H1 (cell line): Measurements from ENCODE around the gene GALR2. TPM values are rescaled to one million over a fixed set of nuclear protein-coding genes. Genes with fewer than 3 reads are reported as not detected.

Source experiments
- CTCF ChIA-PET: fragments of 300-600 bp; sonication (Branson Sonifier 250); formaldehyde crosslinking; loops from one replicate; lab custom pipeline; 2021; ENCODE audit not compliant: partially characterized antibody; lab: Charles Lee
- POLR2A ChIA-PET: fragments of 300-600 bp; sonication (Branson Sonifier 250); formaldehyde crosslinking; loops from one replicate; lab custom pipeline; 2021; ENCODE audit warnings: inconsistent platforms; ENCODE audit not compliant: partially characterized antibody; lab: Charles Lee
- DNase-seq, 2 experiments: peaks; one replicate each; pipeline versions ENCODE4 v3.0.0 to v3.0.0-alpha.2; 2010 to 2022; ENCODE audit warnings: low spot score in 2 of 2, low read depth in 1 of 2, mixed read lengths in 1 of 2
- FAIRE-seq: peaks from 2 replicates; lab custom pipeline; 2011; peaks lifted over from hg19 to GRCh38; lab: Jason Lieb, UNC
- H2AFZ ChIP-seq: 2 replicates; pipeline ENCODE4 v1.8.1; 2012; ENCODE audit warnings: low read length, inconsistent platforms
- H2AK5ac ChIP-seq: 2 replicates; pipeline ENCODE4 v1.6.1; 2013; ENCODE audit warnings: low read depth, low read length
- H2BK120ac ChIP-seq: replicated peaks from 2 replicates; pipeline ENCODE3; 2013; ENCODE audit warnings: low read depth, low read length, inconsistent platforms
- H2BK12ac ChIP-seq: 2 replicates; pipeline ENCODE4 v1.6.1; 2013; ENCODE audit warnings: low read depth, low read length
- H2BK15ac ChIP-seq: 2 replicates; pipeline ENCODE4 v1.6.1; 2013; ENCODE audit warnings: low read length
- H2BK20ac ChIP-seq: 2 replicates; pipeline ENCODE4 v1.6.1; 2013; ENCODE audit warnings: low read length
- H2BK5ac ChIP-seq: 2 replicates; pipeline ENCODE4 v1.6.1; 2013; ENCODE audit warnings: low read depth, low read length
- H3K14ac ChIP-seq: 2 replicates; pipeline ENCODE4 v1.6.1; 2013; ENCODE audit warnings: inconsistent platforms; ENCODE audit not compliant: insufficient read length
- H3K18ac ChIP-seq: 2 replicates; pipeline ENCODE4 v1.6.1; 2013; ENCODE audit warnings: low read length; ENCODE audit errors: extremely low read depth
- H3K23ac ChIP-seq: 2 replicates; pipeline ENCODE4 v1.6.1; 2013; ENCODE audit warnings: inconsistent platforms; ENCODE audit not compliant: insufficient read length
- H3K23me2 ChIP-seq: 2 replicates; pipeline ENCODE4 v1.6.1; 2013; ENCODE audit warnings: low read depth, low read length
- H3K27ac ChIP-seq: 2 replicates; pipeline ENCODE4 v1.6.1; 2011; ENCODE audit warnings: low read depth, low read length, inconsistent platforms
- H3K27me3 ChIP-seq, 4 experiments: replicated peaks in 1 of 4; 1 replicate in 1 of 4; 2 replicates in 3 of 4; pipeline versions ENCODE4 v1.6.1 to v1.8.1; 2011 to 2013; ENCODE audit warnings: low read length in 3 of 4, mild to moderate bottlenecking in 3 of 4, inconsistent platforms in 2 of 4, mixed read lengths in 2 of 4, moderate library complexity in 1 of 4; ENCODE audit not compliant: control insufficient read depth in 3 of 4, insufficient read depth in 3 of 4; ENCODE audit errors: extremely low read depth in 1 of 4
- H3K36me3 ChIP-seq, 4 experiments: 2 replicates each; pipeline versions ENCODE4 v1.6.1 to v1.8.1; 2011 to 2013; ENCODE audit warnings: mild to moderate bottlenecking in 4 of 4, low read length in 3 of 4, moderate library complexity in 2 of 4, control low read depth in 1 of 4, inconsistent platforms in 1 of 4; ENCODE audit not compliant: insufficient read depth in 4 of 4, control insufficient read depth in 2 of 4
- H3K4ac ChIP-seq: replicated peaks from 2 replicates; pipeline ENCODE3; 2013; ENCODE audit warnings: low read length, low read depth, mixed read lengths, inconsistent platforms; ENCODE audit not compliant: insufficient read length
- H3K4me1 ChIP-seq, 4 experiments: replicated peaks in 1 of 4; 1 replicate in 1 of 4; 2 replicates in 3 of 4; pipeline versions ENCODE4 v1.6.1 to v1.8.1; 2011 to 2013; ENCODE audit warnings: low read length in 3 of 4, inconsistent platforms in 2 of 4, mixed read lengths in 1 of 4; ENCODE audit not compliant: insufficient read depth in 4 of 4, control insufficient read depth in 3 of 4
- H3K4me2 ChIP-seq, 2 experiments: 2 replicates each; pipeline versions ENCODE4 v1.6.1 to v1.8.1; 2011 to 2013; ENCODE audit warnings: low read depth in 2 of 2, low read length in 2 of 2, control low read depth in 1 of 2, inconsistent platforms in 1 of 2, mild to moderate bottlenecking in 1 of 2; ENCODE audit not compliant: insufficient read depth in 1 of 2
- H3K4me3 ChIP-seq, 4 experiments: fragments of 200-600, 300-600 bp in 1 of 4; sonication (generic), shearing (Covaris generic), sonication (Bioruptor Twin) in 1 of 4; 2 replicates each; pipeline versions ENCODE4 v1.5.1 to v1.8.1; 2011 to 2016; ENCODE audit warnings: low read length in 4 of 4, low read depth in 3 of 4, control low read depth in 2 of 4, inconsistent platforms in 2 of 4, mild to moderate bottlenecking in 2 of 4, mixed read lengths in 1 of 4, moderate library complexity in 1 of 4; ENCODE audit not compliant: insufficient read depth in 2 of 4; ENCODE audit errors: extremely low read depth in 1 of 4
- H3K56ac ChIP-seq: replicated peaks from 2 replicates; pipeline ENCODE3; 2013; ENCODE audit warnings: low read depth, mild to moderate bottlenecking, mixed read lengths, low read length, inconsistent platforms; ENCODE audit not compliant: insufficient read length
- H3K79me1 ChIP-seq: 2 replicates; pipeline ENCODE4 v1.6.1; 2013; ENCODE audit warnings: low read depth, low read length, control low read depth
- H3K79me2 ChIP-seq, 2 experiments: 2 replicates each; pipeline versions ENCODE4 v1.6.1 to v1.8.1; 2012 to 2013; ENCODE audit warnings: low read length in 2 of 2, mild to moderate bottlenecking in 2 of 2, inconsistent platforms in 1 of 2; ENCODE audit not compliant: insufficient read depth in 2 of 2, control insufficient read depth in 1 of 2
- H3K9ac ChIP-seq, 4 experiments: replicated peaks in 1 of 4; 1 replicate in 1 of 4; 2 replicates in 3 of 4; pipeline versions ENCODE4 v1.6.1 to v1.8.1; 2011 to 2013; ENCODE audit warnings: low read depth in 3 of 4, low read length in 3 of 4, control low read depth in 2 of 4, mild to moderate bottlenecking in 2 of 4, moderate library complexity in 2 of 4, inconsistent platforms in 1 of 4; ENCODE audit errors: extremely low read depth in 1 of 4
- H3K9me3 ChIP-seq, 2 experiments: 2 replicates each; pipeline versions ENCODE4 v1.6.1 to v1.8.1; 2012 to 2013; ENCODE audit warnings: mild to moderate bottlenecking in 2 of 2, moderate library complexity in 2 of 2, control low read depth in 1 of 2, inconsistent platforms in 1 of 2, low read depth in 1 of 2, low read length in 1 of 2, mixed read lengths in 1 of 2; ENCODE audit not compliant: insufficient read depth in 2 of 2
- H4K20me1 ChIP-seq, 2 experiments: replicated peaks in 1 of 2; 2 replicates each; pipeline versions ENCODE3 to v1.8.1; 2011 to 2013; ENCODE audit warnings: inconsistent platforms in 2 of 2, low read length in 2 of 2, mild to moderate bottlenecking in 1 of 2; ENCODE audit not compliant: insufficient read depth in 2 of 2, control insufficient read depth in 1 of 2
- H4K5ac ChIP-seq: 2 replicates; pipeline ENCODE4 v1.6.1; 2013; ENCODE audit warnings: low read length, low read depth, mixed read lengths, inconsistent platforms; ENCODE audit not compliant: insufficient read length
- H4K8ac ChIP-seq: 2 replicates; pipeline ENCODE4 v1.8.0; 2013; ENCODE audit warnings: mild to moderate bottlenecking, moderate library complexity, low read length, inconsistent platforms; ENCODE audit not compliant: insufficient read depth; ENCODE audit errors: extremely low read depth
- H4K91ac ChIP-seq: replicated peaks from 2 replicates; pipeline ENCODE3; 2013; ENCODE audit warnings: low read length, mixed read lengths, inconsistent platforms; ENCODE audit not compliant: insufficient read length
- ZNF274 ChIP-seq: IDR thresholded peaks from 2 replicates; pipeline ENCODE4 v1.7.0; 2012; ENCODE audit warnings: low read length, borderline replicate concordance; ENCODE audit errors: extremely low read depth
- WGBS, 2 experiments: shearing (Covaris generic) in 1 of 2; methylation state at CpG; one replicate each; pipeline versions ENCODE4 v1.1.6 to v1.1.7; 2013 to 2015; ENCODE audit warnings: low lambda C conversion rate in 2 of 2, mixed read lengths in 2 of 2, inconsistent platforms in 1 of 2, low coverage in 1 of 2, missing lambda C conversion rate in 1 of 2; ENCODE audit not compliant: insufficient replicate concordance in 2 of 2, insufficient coverage in 1 of 2, insufficient read length in 1 of 2; ENCODE audit errors: extremely low coverage in 1 of 2, missing lambda C conversion rate in 1 of 2; 5-methylcytosine and 5-hydroxymethylcytosine counted together
- polyA plus RNA-seq, 7 experiments: library from polyadenylated mRNA; depleted of rRNA in 3 of 7; stranded (reverse) in 5 of 7; unstranded in 2 of 7; fragments of >200 nt in 5 of 7; fragments of 200-250 nt in 2 of 7; gene quantifications; 1 replicate in 5 of 7; 2 replicates in 1 of 7; 4 replicates in 1 of 7; pipeline versions ENCODE4 v1.2.1 to v1.2.3, GENCODE V29; 2011 to 2013; ENCODE audit warnings: missing spikeins in 2 of 7, mixed read lengths in 2 of 7
- total RNA-seq: library from RNA; stranded (reverse); fragmentation: NEBNext Ultra II Directional; extraction: Animal tissue kit (Norgen Biotek cat#: 25700); gene quantifications from 2 replicates; pipeline ENCODE4 v1.2.1, GENCODE V29; 2021

The GALR2 gene
- total and polyA plus RNA-seq, 2 of the 8 experiments (the other 6 are each of a cell fraction or from before 2014, with no cell fraction given): 0.86 to 2.2 TPM

- no peak overlapping the region for H3K56ac ChIP-seq
- no peak overlapping the region for H2AFZ ChIP-seq
- no peak overlapping the region for H3K14ac ChIP-seq
- H3K23ac ChIP-seq: no peak overlapping the region
- no peak overlapping the region for H3K4me2 ChIP-seq
- no peak overlapping the region for H2BK12ac ChIP-seq
- H3K79me1 ChIP-seq: no peaks in the 10 kb centered on the region
- no peak overlapping the region for H2AK5ac ChIP-seq
- H3K18ac ChIP-seq: no peak overlapping the region
- no peak overlapping the region for H2BK120ac ChIP-seq
- H3K4me3 ChIP-seq: no peak overlapping the region
- H3K9me3 ChIP-seq: no peaks in the 10 kb centered on the region
- CTCF ChIA-PET: interaction anchor here (0.7 to 41.5 kb wide), 20 partner anchors 10 to 390 kb away, joined by 3 to 778 read pairs (median 4); partner anchors contain the start of gene FOXJ1
- H2BK15ac ChIP-seq: no peak overlapping the region
- DNase-seq (no peak), FAIRE-seq (no peak)
- no peak overlapping the region for H3K27ac ChIP-seq
- H4K20me1 ChIP-seq: no peaks in the 10 kb centered on the region
- no peak overlapping the region for H3K9ac ChIP-seq
- peaks cover 7 to 32% (median 19%) of the 10 kb centered on the region in 4 experiments for H3K4me1 ChIP-seq
- no peak overlapping the region for H4K5ac ChIP-seq
- H4K91ac ChIP-seq: no peak overlapping the region
- peaks cover 2% of the 10 kb centered on the region; the same call in 1 of the 2 replicates for H3K23me2 ChIP-seq
- H3K36me3 ChIP-seq: no peaks in the 10 kb centered on the region
- 68% methylated on average over 5 of the region's 5 CpGs; no CpG with 5 or more reads in 1 of the 2 experiments for WGBS, 2 experiments
- no peaks in the 10 kb centered on the region for H3K79me2 ChIP-seq
- no peak for TF ChIP-seq ZNF274
- no peak overlapping the region; the same call in 1 of the 2 replicates for H2BK5ac ChIP-seq
- H4K8ac ChIP-seq: no peak overlapping the region
- peaks cover 0 to 13% (median 7%) of the 10 kb centered on the region in 4 experiments; a peak in 4 of 7 replicates for H3K27me3 ChIP-seq
- POLR2A ChIA-PET: interaction anchor here (0.7 to 5.4 kb wide), 8 partner anchors 11 to 1489 kb away, joined by 3 to 70 read pairs (median 4); partner anchors contain the start of gene FOXJ1
- no peak overlapping the region for H3K4ac ChIP-seq
- no peak overlapping the region for H2BK20ac ChIP-seq
These were observed 48.6 kb downstream of the GALR2 start for GRCh38 chr17:76123191-76123499.
